A549 (cell line): ENCODE measurements around the gene GLDC. TPM values are rescaled to one million over a fixed set of nuclear protein-coding genes. Genes with fewer than 3 reads are reported as not detected.
A peak's percentile ranks its signal among the peaks of the same experiment; 100 is the strongest.

Source experiments
- ATAC-seq, 2 experiments: fragments of 200-7000 bp in 1 of 2; fragments of >200 bp in 1 of 2; cut with Nextera tagmentation in 1 of 2; cut with Tn5 transposase in 1 of 2; 3 replicates each; pipeline versions ENCODE4 v1.8.0 to v1.9.1; 2018 to 2020; ENCODE audit warnings: mild to moderate bottlenecking in 1 of 2, moderate library complexity in 1 of 2
- CTCF ChIA-PET: fragments of 300-600 bp; sonication (Branson Sonifier 250); formaldehyde crosslinking; extraction: SDS; loops from one replicate; lab custom pipeline; 2021; ENCODE audit warnings: antibody characterized with exemption, inconsistent platforms; lab: Yijun Ruan, JAX
- POLR2A ChIA-PET: fragments of 350-600 bp; formaldehyde crosslinking; extraction: SDS; loops from one replicate; lab custom pipeline; 2021; ENCODE audit warnings: antibody characterized with exemption, inconsistent platforms; lab: Yijun Ruan, JAX
- DNase-seq, 2 experiments: peaks; one replicate each; pipeline versions ENCODE4 v3.0.0 to v3.0.0-alpha.2; 2011 to 2016; ENCODE audit warnings: low read depth in 1 of 2, low spot score in 1 of 2
- FAIRE-seq: peaks from 2 replicates; lab custom pipeline; 2011; peaks lifted over from hg19 to GRCh38; lab: Jason Lieb, UNC
- H3K27ac ChIP-seq, 2 experiments: fragments of >200 bp; sonication (Bioruptor Twin); formaldehyde crosslinking; 3 replicates each; pipeline ENCODE4 v1.5.1; 2016 to 2017
- H3K4me1 ChIP-seq: fragments of >200 bp; sonication (Bioruptor Twin); formaldehyde crosslinking; 3 replicates; pipeline ENCODE4 v1.6.1; 2016
- H3K4me2 ChIP-seq: fragments of >200 bp; sonication (Bioruptor Twin); formaldehyde crosslinking; 3 replicates; pipeline ENCODE4 v1.6.1; 2016
- H3K4me3 ChIP-seq: fragments of >200 bp; sonication (Bioruptor Twin); formaldehyde crosslinking; 3 replicates; pipeline ENCODE4 v1.5.1; 2016
- H3K9me3 ChIP-seq: fragments of >200 bp; sonication (Bioruptor Twin); formaldehyde crosslinking; 3 replicates; pipeline ENCODE4 v1.6.1; 2016
- CHD2 ChIP-seq: fragments of 150-350 bp; IDR thresholded peaks from 2 replicates; pipeline ENCODE4 v1.6.1; 2014; ENCODE audit warnings: low read length; ENCODE audit not compliant: partially characterized antibody
- CTCF ChIP-seq: fragments of >200 bp; sonication (Bioruptor Twin); formaldehyde crosslinking; IDR thresholded peaks from 3 replicates; pipeline ENCODE4 v1.5.1; 2016
- E2F6 ChIP-seq: IDR thresholded peaks from 2 replicates; pipeline ENCODE4 v1.6.1; 2012; ENCODE audit warnings: low read depth, borderline replicate concordance
- EHMT2 ChIP-seq: fragments of 200-600 bp; sonication (generic); IDR thresholded peaks from 2 replicates; pipeline ENCODE4 v1.6.1; 2016; ENCODE audit warnings: antibody characterized with exemption, low read depth, mild to moderate bottlenecking, moderate library complexity
- FOSB ChIP-seq: fragments of 250-450 bp; sonication (Bioruptor Pico); IDR thresholded peaks from 2 replicates; pipeline ENCODE4 v1.5.0; 2020; ENCODE audit warnings: mild to moderate bottlenecking, moderate library complexity
- FOXS1 ChIP-seq: fragments of 250-450 bp; sonication (Bioruptor Pico); IDR thresholded peaks from 2 replicates; pipeline ENCODE4 v1.5.0; 2020; ENCODE audit warnings: mild to moderate bottlenecking, moderate library complexity
- HMGXB4 ChIP-seq: fragments of 250-450 bp; sonication (Bioruptor Pico); IDR thresholded peaks from 2 replicates; pipeline ENCODE4 v1.5.0; 2021; ENCODE audit warnings: mild to moderate bottlenecking, moderate library complexity, borderline replicate concordance
- HOXA7 ChIP-seq: fragments of 250-450 bp; sonication (Bioruptor Pico); IDR thresholded peaks from 2 replicates; pipeline ENCODE4 v1.5.0; 2020; ENCODE audit warnings: mild to moderate bottlenecking, moderate library complexity
- HOXB13 ChIP-seq: fragments of 250-450 bp; sonication (Bioruptor Pico); IDR thresholded peaks from 2 replicates; pipeline ENCODE4 v1.5.0; 2020; ENCODE audit warnings: low read depth, mild to moderate bottlenecking, moderate library complexity
- RAD21 ChIP-seq, 2 experiments: fragments of >200 bp in 1 of 2; sonication (Bioruptor Twin) in 1 of 2; formaldehyde crosslinking in 1 of 2; IDR thresholded peaks in 1 of 2; conservative IDR thresholded peaks in 1 of 2; 2 replicates in 1 of 2; 3 replicates in 1 of 2; pipeline ENCODE4 v1.6.1; 2012 to 2018; ENCODE audit warnings: inconsistent platforms in 1 of 2
- RFX5 ChIP-seq: fragments of 450-650 bp; IDR thresholded peaks from 2 replicates; pipeline ENCODE4 v1.7.1; 2014; ENCODE audit warnings: antibody characterized with exemption, mild to moderate bottlenecking, moderate library complexity
- SMC3 ChIP-seq: fragments of >200 bp; sonication (Bioruptor Twin); formaldehyde crosslinking; IDR thresholded peaks from 3 replicates; pipeline ENCODE4 v1.6.1; 2018; ENCODE audit warnings: inconsistent platforms
- ZC3H11A ChIP-seq: fragments of 450-650 bp; IDR thresholded peaks from 2 replicates; pipeline ENCODE4 v1.6.1; 2014; ENCODE audit warnings: antibody characterized with exemption, mild to moderate bottlenecking
- ZNF302 ChIP-seq: fragments of 250-450 bp; sonication (Bioruptor Pico); IDR thresholded peaks from 2 replicates; pipeline ENCODE4 v1.9.0; 2021; ENCODE audit warnings: inconsistent platforms, mild to moderate bottlenecking, moderate library complexity
- WGBS: methylation state at CpG from one replicate; pipeline ENCODE4 v1.1.6; 2017; ENCODE audit errors: missing lambda C conversion rate; 5-methylcytosine and 5-hydroxymethylcytosine counted together
- polyA plus RNA-seq, 4 experiments: library from polyadenylated mRNA; depleted of rRNA in 3 of 4; stranded (reverse); fragments of >200 nt; fragmentation: RNase III in 1 of 4; extraction: RNeasy Plus Mini Kit Qiagen cat#74134 plus additional on column Dnase treatment in 1 of 4; gene quantifications; 2 replicates in 3 of 4; 3 replicates in 1 of 4; pipeline ENCODE4 v1.2.3, GENCODE V29; 2011 to 2017

Gene GLDC
- polyA plus RNA-seq, 2 of the 4 experiments (the other 2 are of a cell fraction) = 16.7 to 18.8 TPM

- H3K9me3 ChIP-seq = no peaks in the 10 kb centered on the region
- no peak overlapping the region for H3K4me3 ChIP-seq
- CTCF ChIA-PET = interaction anchor here (0.6 to 1.8 kb wide), 9 partner anchors 9 to 564 kb away, joined by 3 to 8 read pairs (median 4); partner anchors contain the start of gene UHRF2
- FAIRE-seq (no peak), DNase-seq (no peak), ATAC-seq (no peak)
- POLR2A ChIA-PET = interaction anchor here (1.0 kb wide), 1 partner anchor 10 kb away, joined by 4 read pairs; no protein-coding TSS in a partner anchor
- H3K27ac ChIP-seq = no peak overlapping the region
- H3K4me2 ChIP-seq = no peak overlapping the region
- TF ChIP-seq RFX5 (no peak), ZNF302 (no peak), HMGXB4 (CRISPR knock-in tag) (no peak)
- H3K4me1 ChIP-seq = peaks cover 16% of the 10 kb centered on the region
- 89% methylated on average over 4 of the region's 4 CpGs for WGBS
These were observed 25.9 kb upstream of the GLDC start for GRCh38 chr9:6671416-6671815.

GRCh38 chr9:6669881-6670280, 24.4 kb upstream of the GLDC start:
- 97% methylated on average over 14 of the region's 14 CpGs for WGBS
- FAIRE-seq = no peak
- POLR2A ChIA-PET = no interaction called here
- ATAC-seq = no peak
- no peak overlapping the region for H3K27ac ChIP-seq
- DNase-seq = no peak
- peaks cover 32% of the 10 kb centered on the region for H3K4me1 ChIP-seq
- no peaks in the 10 kb centered on the region for H3K9me3 ChIP-seq
- no peak overlapping the region for H3K4me3 ChIP-seq
- TF ChIP-seq HOXA7 (CRISPR knock-in tag) (no peak), CHD2 (no peak), EHMT2 (no peak), ZNF302 (no peak), E2F6 (no peak), HOXB13 (CRISPR knock-in tag) (no peak), FOSB (CRISPR knock-in tag) (no peak), ZC3H11A (no peak)
- TF ChIP-seq, all 56 proteins: peak for 0
- no peak overlapping the region for H3K4me2 ChIP-seq
- CTCF ChIA-PET = interaction anchor here (0.8 to 1.8 kb wide), 2 partner anchors 9 to 317 kb away, joined by 3 to 8 read pairs; no protein-coding TSS in a partner anchor

GRCh38 chr9:6667633-6668280, 22.2 kb upstream of the GLDC start:
- CTCF ChIA-PET = interaction anchor here (0.6 to 8.7 kb wide), 28 partner anchors 9 to 644 kb away, joined by 3 to 111 read pairs (median 4); partner anchors contain the start of gene GLDC
- WGBS = 22% methylated on average over 5 of the region's 5 CpGs
- Histone ChIP-seq H3K4me1 (peaks cover 46% of the 10 kb centered on the region), H3K4me3 (no peak overlapping the region), H3K4me2 (peak overlapping the region; percentile 22; the same call in 1 of the 3 replicates), H3K9me3 (no peaks in the 10 kb centered on the region), H3K27ac (peak overlapping the region; percentile 11 to 84; a peak in 3 of 6 replicates)
- DNase-seq (peak; percentile 53 to 73), ATAC-seq (peak in 1 of 2 experiments; percentile 51; a peak in 2 of 6 replicates), FAIRE-seq (no peak)
- POLR2A ChIA-PET = no interaction called here
- TF ChIP-seq CTCF (peak; percentile 87), SMC3 (peak; percentile 76), FOXS1 (no peak), RAD21 (conservative IDR thresholded peaks at IDR 0.05 in 1 of 2, IDR thresholded peaks at IDR 0.05 in 1 of 2) (peak; percentile 78 to 80)
